GM10266 (cell line): ENCODE results near the gene PPP1R37.

ENCODE experiments used
- DNase-seq: peaks from one replicate; pipeline ENCODE4 v3.0.0; 2012; ENCODE audit errors: extremely low spot score
- TF ChIP-seq, protein P1 (sequence below): IDR thresholded peaks from 2 replicates; pipeline ENCODE4 v1.5.1; 2012; ENCODE audit warnings: mild to moderate bottlenecking, low read depth; ENCODE audit not compliant: control insufficient read depth, insufficient read depth; ENCODE audit errors: missing control alignments

PPP1R37 gene

GRCh38 chr19:45158503-45159209 lies 65.7 kb downstream of the PPP1R37 start:
- TF ChIP-seq, protein P1, sequence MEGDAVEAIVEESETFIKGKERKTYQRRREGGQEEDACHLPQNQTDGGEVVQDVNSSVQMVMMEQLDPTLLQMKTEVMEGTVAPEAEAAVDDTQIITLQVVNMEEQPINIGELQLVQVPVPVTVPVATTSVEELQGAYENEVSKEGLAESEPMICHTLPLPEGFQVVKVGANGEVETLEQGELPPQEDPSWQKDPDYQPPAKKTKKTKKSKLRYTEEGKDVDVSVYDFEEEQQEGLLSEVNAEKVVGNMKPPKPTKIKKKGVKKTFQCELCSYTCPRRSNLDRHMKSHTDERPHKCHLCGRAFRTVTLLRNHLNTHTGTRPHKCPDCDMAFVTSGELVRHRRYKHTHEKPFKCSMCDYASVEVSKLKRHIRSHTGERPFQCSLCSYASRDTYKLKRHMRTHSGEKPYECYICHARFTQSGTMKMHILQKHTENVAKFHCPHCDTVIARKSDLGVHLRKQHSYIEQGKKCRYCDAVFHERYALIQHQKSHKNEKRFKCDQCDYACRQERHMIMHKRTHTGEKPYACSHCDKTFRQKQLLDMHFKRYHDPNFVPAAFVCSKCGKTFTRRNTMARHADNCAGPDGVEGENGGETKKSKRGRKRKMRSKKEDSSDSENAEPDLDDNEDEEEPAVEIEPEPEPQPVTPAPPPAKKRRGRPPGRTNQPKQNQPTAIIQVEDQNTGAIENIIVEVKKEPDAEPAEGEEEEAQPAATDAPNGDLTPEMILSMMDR = no peak
- DNase-seq = no peak

- TF ChIP-seq, protein P1 = no peak
- no peak for DNase-seq
These were observed 66.4 kb downstream of the PPP1R37 start for GRCh38 chr19:45159210-45159970.

DNA sequence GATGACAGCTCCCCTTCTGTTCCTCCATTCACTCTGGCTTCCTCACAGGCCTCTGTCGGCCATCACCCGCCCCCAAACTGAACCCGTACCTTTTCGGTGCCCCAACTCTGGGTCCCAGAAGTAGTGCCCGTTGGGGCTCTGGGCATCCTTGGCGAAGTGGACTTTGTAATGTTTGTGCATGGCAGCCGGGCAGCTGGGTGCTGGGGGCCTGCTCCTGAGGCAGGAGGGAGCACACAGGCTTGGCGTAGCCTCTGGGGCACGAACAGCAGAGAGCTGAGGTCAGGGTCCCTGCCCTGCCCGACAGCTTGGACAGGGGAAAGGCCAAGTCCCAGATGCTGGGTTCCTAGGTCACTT lies 67.0 kb downstream of the PPP1R37 start:
- TF ChIP-seq, protein P1 = no peak
- no peak for DNase-seq

DNA sequence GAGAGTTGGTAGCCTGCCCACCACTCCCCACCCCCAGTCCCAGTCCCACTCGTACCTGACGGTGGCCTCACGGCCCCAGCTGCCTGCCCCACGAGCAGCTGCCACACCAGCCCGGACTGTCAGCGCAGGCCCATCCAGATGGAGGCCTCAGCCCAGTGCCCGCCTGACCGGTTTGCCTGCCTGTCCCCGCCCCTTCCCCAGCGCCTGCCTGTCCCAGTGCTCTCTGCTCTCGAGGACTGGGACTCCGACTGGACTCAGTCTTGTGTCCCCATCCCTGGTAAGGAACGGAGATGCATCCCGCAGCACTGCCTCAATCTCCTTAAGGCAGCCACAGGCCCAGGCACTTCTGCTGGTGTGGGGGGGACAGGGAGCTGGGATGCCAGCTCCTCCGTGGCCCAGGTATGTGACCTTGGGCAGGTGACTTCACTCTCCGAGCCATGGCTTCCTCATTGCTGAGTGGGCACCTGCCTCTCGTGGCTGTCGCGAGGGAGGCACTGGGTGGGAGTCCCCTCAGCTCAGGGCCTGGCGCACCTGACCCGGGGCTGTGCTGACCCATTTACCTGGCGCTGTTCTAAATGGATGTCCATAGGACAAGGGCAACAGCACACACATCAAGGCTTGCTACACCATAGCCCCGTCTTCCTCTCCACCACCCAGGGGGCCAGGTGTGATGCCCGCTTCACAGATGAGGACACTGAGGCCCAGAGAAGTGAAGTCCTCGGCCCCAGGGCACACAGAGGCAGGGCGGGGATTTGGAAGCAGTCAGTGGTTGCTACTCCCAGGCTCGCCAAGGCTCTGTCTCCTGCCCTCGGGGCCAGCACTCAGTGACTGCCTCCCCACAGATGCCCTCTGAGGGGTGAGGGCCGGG lies 68.1 kb downstream of the PPP1R37 start, which contains the start of gene NKPD1:
Gene NKPD1 (minus strand): TSS at position 113 of the 868 bp plus-strand sequence. CDS start 832 bp downstream, outside the sequence.
- DNase-seq = no peak
- TF ChIP-seq, protein P1 = no peak

DNA sequence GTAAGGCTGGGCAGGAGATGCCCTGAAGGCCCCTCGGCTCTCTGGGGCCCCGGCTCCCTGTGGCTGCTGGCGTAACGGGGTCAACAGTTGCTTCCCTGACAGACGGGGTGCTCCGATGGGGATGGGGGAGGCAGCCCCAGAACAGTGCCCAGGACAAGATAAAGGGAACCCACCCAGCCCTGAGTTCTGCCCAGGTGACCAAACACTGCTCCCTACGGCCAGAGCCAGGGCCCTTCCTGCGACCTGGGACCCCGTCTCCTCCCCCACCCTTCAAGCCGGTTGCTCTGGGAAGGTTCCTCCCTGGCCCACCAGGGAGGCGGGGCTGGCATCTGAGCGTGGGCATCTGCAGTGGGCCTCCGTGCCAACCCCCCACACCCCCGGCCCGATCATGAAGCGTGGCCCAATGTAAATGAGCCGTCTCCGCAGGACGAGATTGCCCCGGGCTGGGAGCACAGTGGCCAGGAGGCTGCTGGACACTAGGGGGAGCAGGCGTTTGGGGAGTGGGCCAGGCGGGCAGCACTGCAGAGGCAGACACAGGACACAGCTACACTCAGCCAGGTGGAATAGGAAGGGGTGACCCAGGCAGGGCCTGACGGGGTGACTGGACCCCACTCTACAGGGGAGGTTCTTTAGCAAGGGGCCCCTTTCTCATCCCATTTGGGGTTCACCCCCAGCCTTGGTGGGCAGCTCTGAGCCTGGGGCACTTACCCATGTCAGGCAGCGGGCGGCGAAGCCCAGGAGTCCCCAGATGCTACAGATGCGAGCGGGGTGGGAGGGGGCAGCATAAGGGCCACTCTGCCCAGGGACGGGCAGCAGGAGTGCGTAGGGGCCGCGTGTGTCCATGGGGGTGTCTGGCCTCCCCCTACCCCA lies 69.0 kb downstream of the PPP1R37 start:
- TF ChIP-seq, protein P1 = peak; percentile 16
- no peak for DNase-seq

GRCh38 chr19:45162608-45163143 lies 69.7 kb downstream of the PPP1R37 start:
- no peak for DNase-seq

More at GRCh38 chr19:45162608-45163143, 69.7 kb downstream of the PPP1R37 start:
- TF ChIP-seq, protein P1 = no peak
